ENCODE data around the gene CD55. TPM values are rescaled to one million over a fixed set of nuclear protein-coding genes. Genes with fewer than 3 reads are reported as not detected.

The CD55 gene
- total RNA-seq, 1 experiment from 2014 or later = 17.3 TPM

- no peaks in the 10 kb centered on the region for H4K20me1 ChIP-seq (ENCODE audit: control insufficient read depth, insufficient read depth, insufficient read length)
- H2BK15ac ChIP-seq (ENCODE audit: low read depth, low read length) = no peak overlapping the region
- H3K79me2 ChIP-seq (ENCODE audit: insufficient read depth, low read length) = no peaks in the 10 kb centered on the region
- H3K23me2 ChIP-seq (ENCODE audit: insufficient read length, low read depth, low read length, poor library complexity, severe bottlenecking) = no peaks in the 10 kb centered on the region
- H3K4ac ChIP-seq (ENCODE audit: low read depth, low read length) = no peak overlapping the region
- H2AK5ac ChIP-seq (ENCODE audit: insufficient read length, low read length) = no peak overlapping the region
- H3K9ac ChIP-seq (ENCODE audit: extremely low read depth, insufficient read length, low read length) = no peak overlapping the region
- H3K9me3 ChIP-seq (ENCODE audit: control insufficient read depth, low read depth, low read length) = no peaks in the 10 kb centered on the region
- H2BK12ac ChIP-seq (ENCODE audit: insufficient read length, low read depth, low read length) = no peak overlapping the region
- H4K5ac ChIP-seq (ENCODE audit: insufficient read length, low read depth, low read length) = no peak overlapping the region
- no peak overlapping the region for H3K14ac ChIP-seq (ENCODE audit: insufficient read depth, low read length)
- H3K18ac ChIP-seq (ENCODE audit: insufficient read length, low read depth, low read length) = no peak overlapping the region
- no CpG with 5 or more reads among the region's 4 CpGs for WGBS (ENCODE audit: extremely low coverage, insufficient read length, low lambda C conversion rate)
- no peaks in the 10 kb centered on the region for H3K4me1 ChIP-seq (ENCODE audit: insufficient read depth, low read length)
- no peak overlapping the region for H3K4me2 ChIP-seq (ENCODE audit: insufficient read depth, insufficient read length, low read length)
- DNase-seq = no peak
- no peak overlapping the region for H3K56ac ChIP-seq (ENCODE audit: insufficient read length, low read depth, low read length)
- no peak overlapping the region for H4K8ac ChIP-seq (replicated peaks; ENCODE audit: insufficient read length, low read depth, low read length)
- Mint-ChIP-seq H3K27ac (no peak overlapping the region), H3K36me3 (ENCODE audit: insufficient read depth in 1 of 3, low read depth in 3 of 3) (no peaks in the 10 kb centered on the region), H3K4me1 (no peaks in the 10 kb centered on the region), H3K9me3 (no peaks in the 10 kb centered on the region), H3K4me3 (no peak overlapping the region), H3K27me3 (ENCODE audit: low read depth) (no peaks in the 10 kb centered on the region; the same call in 1 of the 2 replicates)
- no peak overlapping the region for H2BK20ac ChIP-seq (ENCODE audit: low read depth, low read length, poor library complexity, severe bottlenecking)
- no peaks in the 10 kb centered on the region for H3K27me3 ChIP-seq (ENCODE audit: insufficient read depth, low read length)
- no peak overlapping the region for H3K23ac ChIP-seq (ENCODE audit: insufficient read length, low read depth, low read length)
- no peak overlapping the region for H2AFZ ChIP-seq (ENCODE audit: low read length)
- H3T11ph ChIP-seq (ENCODE audit: low read length) = no peak overlapping the region
- H2BK5ac ChIP-seq (ENCODE audit: insufficient read length, low read length) = no peak overlapping the region
- no peaks in the 10 kb centered on the region for H3K79me1 ChIP-seq (ENCODE audit: insufficient read depth, low read depth, low read length, poor library complexity, severe bottlenecking)
- no peak for TF ChIP-seq CTCF (conservative IDR thresholded peaks at IDR 0.05)
- H3K27ac ChIP-seq (ENCODE audit: insufficient read length, low read depth, low read length) = no peak overlapping the region
- no peak overlapping the region for H4K91ac ChIP-seq (ENCODE audit: insufficient read length, low read depth, low read length)
- no peak overlapping the region for H2BK120ac ChIP-seq (ENCODE audit: low read depth, low read length, poor library complexity, severe bottlenecking)
These were observed 81.3 kb downstream of the CD55 start for GRCh38 chr1:207402744-207403143.
